K562 (cell line): Measurements from ENCODE around the gene DGAT2L6. TPM values are rescaled to one million over a fixed set of nuclear protein-coding genes. Genes with fewer than 3 reads are reported as not detected.

Source experiments
- ATAC-seq: fragments of 200-7000 bp; cut with Tn5 transposase; 3 replicates; pipeline ENCODE4 v1.9.1; 2020; ENCODE audit warnings: moderate library complexity
- BruUV-seq: library from RNA; stranded (reverse); fragments of 400-500 nt; replicated peaks from 2 replicates; lab custom pipeline; 2021; lab: Mats Ljungman, UMichigan
- CTCF ChIA-PET: fragments of 300-600 bp; formaldehyde crosslinking; extraction: SDS; loops from one replicate; lab custom pipeline; 2021; ENCODE audit warnings: low intra/inter-chr PET ratio; lab: Yijun Ruan, JAX
- POLR2A ChIA-PET: fragments of 300-600, 350-650 bp; sonication (Branson Sonifier 250); formaldehyde crosslinking; extraction: SDS; loops from one replicate; lab custom pipeline; 2021; ENCODE audit warnings: antibody characterized with exemption, inconsistent platforms; lab: Yijun Ruan, JAX
- DNase-seq, 4 experiments: peaks; one replicate each; pipeline versions ENCODE4 v3.0.0 to v3.0.0-alpha.2; 2011 to 2018; ENCODE audit warnings: low spot score in 3 of 4, mixed read lengths in 3 of 4; ENCODE audit errors: extremely low read depth in 1 of 4
- FAIRE-seq: peaks from 2 replicates; lab custom pipeline; 2011; peaks lifted over from hg19 to GRCh38; lab: Jason Lieb, UNC
- H2AFZ ChIP-seq: 2 replicates; pipeline ENCODE4 v1.6.0; 2011; ENCODE audit warnings: low read depth, low read length, control low read depth, inconsistent platforms
- H3K27ac ChIP-seq: fragments of 200-600 bp; 3 replicates; pipeline ENCODE4 v1.8.0; 2011; ENCODE audit warnings: low read depth, mild to moderate bottlenecking, control low read depth, inconsistent platforms, low read length, moderate library complexity, mixed read lengths; ENCODE audit errors: extremely low read depth
- H3K27me3 ChIP-seq, 2 experiments: fragments of 300-600 bp in 1 of 2; 2 replicates in 1 of 2; 3 replicates in 1 of 2; pipeline versions ENCODE4 v1.6.0 to v1.8.0; 2011; ENCODE audit warnings: inconsistent platforms in 2 of 2, low read length in 2 of 2, mild to moderate bottlenecking in 1 of 2, mixed read lengths in 1 of 2, moderate library complexity in 1 of 2; ENCODE audit not compliant: control insufficient read depth in 2 of 2, insufficient read depth in 2 of 2
- H3K36me3 ChIP-seq: fragments of 300-600 bp; 3 replicates; pipeline ENCODE4 v1.8.0; 2011; ENCODE audit warnings: mild to moderate bottlenecking, low read length, inconsistent platforms; ENCODE audit not compliant: control insufficient read depth, insufficient read depth
- H3K4me1 ChIP-seq, 2 experiments: fragments of 200-600 bp in 1 of 2; replicated peaks in 1 of 2; 2 replicates in 1 of 2; 3 replicates in 1 of 2; pipeline versions ENCODE4 v1.5.1 to v1.8.0; 2011; ENCODE audit warnings: inconsistent platforms in 2 of 2, low read length in 2 of 2, mild to moderate bottlenecking in 1 of 2, mixed read lengths in 1 of 2, moderate library complexity in 1 of 2; ENCODE audit not compliant: control insufficient read depth in 2 of 2, insufficient read depth in 2 of 2
- H3K4me2 ChIP-seq: 2 replicates; pipeline ENCODE4 v1.6.1; 2011; ENCODE audit warnings: low read length, control low read depth, inconsistent platforms, mixed read lengths; ENCODE audit not compliant: insufficient read depth
- H3K4me3 ChIP-seq: fragments of 200-600 bp; sonication (generic), shearing (Covaris generic); 2 replicates; pipeline ENCODE4 v1.5.1; 2016; ENCODE audit warnings: control low read depth, inconsistent platforms
- H3K79me2 ChIP-seq: fragments of 200-600 bp; 3 replicates; pipeline ENCODE4 v1.8.0; 2011; ENCODE audit warnings: low read length, inconsistent platforms; ENCODE audit not compliant: control insufficient read depth, insufficient read depth
- H3K9ac ChIP-seq, 2 experiments: 2 replicates each; pipeline versions ENCODE4 v1.6.0 to v1.6.1; 2011; ENCODE audit warnings: low read depth in 2 of 2, low read length in 2 of 2, control low read depth in 1 of 2, inconsistent platforms in 1 of 2, mild to moderate bottlenecking in 1 of 2, mixed read lengths in 1 of 2; ENCODE audit not compliant: insufficient read depth in 1 of 2
- H3K9me1 ChIP-seq: one replicate; pipeline ENCODE4 v1.6.0; 2011; ENCODE audit warnings: inconsistent platforms, mild to moderate bottlenecking, low read length, moderate library complexity; ENCODE audit not compliant: control insufficient read depth, insufficient read depth
- H3K9me3 ChIP-seq: replicated peaks from 2 replicates; pipeline ENCODE4 v1.5.1; 2011; ENCODE audit warnings: low read depth, low read length, inconsistent platforms; ENCODE audit not compliant: control insufficient read depth, insufficient read depth
- H4K20me1 ChIP-seq: replicated peaks from 2 replicates; pipeline ENCODE4 v1.6.1; 2011; ENCODE audit warnings: low read length, inconsistent platforms, mixed read lengths; ENCODE audit not compliant: control insufficient read depth, insufficient read depth
- ATF6 ChIP-seq: sonication (generic); formaldehyde crosslinking; IDR thresholded peaks from 2 replicates; pipeline ENCODE4 v1.4.0; 2020; ENCODE audit warnings: mild to moderate bottlenecking, missing genetic modification reagents
- CAMTA2 ChIP-seq: fragments of 250-450 bp; sonication (Bioruptor Pico); conservative IDR thresholded peaks from 2 replicates; pipeline ENCODE4 v1.5.1; 2022
- CBX1 ChIP-seq: sonication (generic); IDR thresholded peaks from 2 replicates; pipeline ENCODE4 v1.6.1; 2016; ENCODE audit warnings: antibody characterized with exemption, low read depth, mild to moderate bottlenecking
- ETV5 ChIP-seq: sonication (generic); formaldehyde crosslinking; IDR thresholded peaks from 2 replicates; pipeline ENCODE4 v1.4.0; 2020; ENCODE audit warnings: low read depth, mild to moderate bottlenecking, missing genetic modification reagents
- FOXJ3 ChIP-seq: sonication (generic); formaldehyde crosslinking; IDR thresholded peaks from 2 replicates; pipeline ENCODE4 v1.4.0; 2020; ENCODE audit warnings: mild to moderate bottlenecking, missing genetic modification reagents
- MTA2 ChIP-seq: fragments of 450-650 bp; IDR thresholded peaks from 2 replicates; pipeline ENCODE4 v1.6.1; 2016; ENCODE audit warnings: low read depth
- SETDB1 ChIP-seq: IDR thresholded peaks from one replicate; pipeline ENCODE4 v1.6.1; 2012; ENCODE audit warnings: low read length, control low read depth, inconsistent platforms
- SIN3A ChIP-seq, 2 experiments: fragments of 150-350 bp in 1 of 2; IDR thresholded peaks; 2 replicates each; pipeline ENCODE4 v1.6.1; 2011 to 2016; ENCODE audit warnings: borderline replicate concordance in 2 of 2, low read depth in 2 of 2, low read length in 2 of 2, mild to moderate bottlenecking in 2 of 2, moderate library complexity in 2 of 2; ENCODE audit not compliant: control insufficient read depth in 1 of 2
- SRSF3 ChIP-seq: fragments of 200-400 bp; formaldehyde crosslinking; IDR thresholded peaks from 2 replicates; pipeline ENCODE4 v1.6.1; 2016; ENCODE audit warnings: mild to moderate bottlenecking, low read length, moderate library complexity; ENCODE audit not compliant: insufficient read depth
- VEZF1 ChIP-seq: fragments of 200-800 bp; sonication (Bioruptor generic); IDR thresholded peaks from 2 replicates; pipeline ENCODE4 v1.6.1; 2017; ENCODE audit warnings: missing genetic modification characterization, missing compliant biosample characterization
- ZC3H8 ChIP-seq: fragments of 450-650 bp; IDR thresholded peaks from 2 replicates; pipeline ENCODE4 v1.6.1; 2017
- ZFPM2 ChIP-seq: fragments of 250-450 bp; sonication (Bioruptor Pico); IDR thresholded peaks from 2 replicates; pipeline ENCODE4 v1.5.1; 2022; ENCODE audit warnings: mild to moderate bottlenecking
- ZNF395 ChIP-seq: fragments of 200-800 bp; sonication (Bioruptor generic); IDR thresholded peaks from 2 replicates; pipeline ENCODE4 v1.6.1; 2017; ENCODE audit warnings: missing genetic modification characterization, missing compliant biosample characterization
- ZNF609 ChIP-seq: sonication (generic); formaldehyde crosslinking; IDR thresholded peaks from 2 replicates; pipeline ENCODE4 v1.8.1; 2023; ENCODE audit warnings: missing genetic modification reagents, mild to moderate bottlenecking, borderline replicate concordance
- WGBS: fragments of 100-300 bp; shearing (Covaris generic); methylation state at CpG from one replicate; pipeline ENCODE4 v1.1.6; 2016; ENCODE audit warnings: low coverage, mixed read lengths; ENCODE audit not compliant: insufficient coverage; ENCODE audit errors: missing lambda C conversion rate; 5-methylcytosine and 5-hydroxymethylcytosine counted together
- in situ Hi-C: fragments of 300-500 bp; cut with MboI; formaldehyde crosslinking; loops from 4 replicates; pipeline ENCODE4 v1.15.0; 2018; ENCODE audit warnings: inconsistent platforms, mixed read lengths
- intact Hi-C: fragments of 100-400 bp; cut with micrococcal nuclease; formaldehyde crosslinking; loops from 2 replicates; pipeline ENCODE4 v1.14.2; 2022
- polyA plus RNA-seq, 8 experiments: library from polyadenylated mRNA; depleted of rRNA in 4 of 8; stranded (reverse) in 5 of 8; unstranded in 3 of 8; fragments of >200 nt; fragmentation: Nextera tagmentation in 2 of 8; fragmentation: Illumina TruSeq in 1 of 8; extraction: Ambion mirVana in 2 of 8; extraction: Trizol in 1 of 8; gene quantifications; 2 replicates each; pipeline versions ENCODE4 v1.2.1 to v1.2.3, GENCODE V29; 2011 to 2014; ENCODE audit warnings: inconsistent platforms in 1 of 8, missing spikeins in 1 of 8
- total RNA-seq, 7 experiments: library from RNA; depleted of rRNA in 6 of 7; stranded (reverse); fragments of >200 nt in 6 of 7; fragmentation: Illumina TruSeq in 2 of 7; extraction: Trizol in 2 of 7; gene quantifications; 2 replicates each; pipeline versions ENCODE4 v1.2.1 to v1.2.3, GENCODE V29; 2011 to 2021; ENCODE audit warnings: low replicate concordance in 1 of 7

DGAT2L6 gene
- total and polyA plus RNA-seq, 9 of the 15 experiments (the other 6 are each of a cell fraction or from before 2014, with no cell fraction given): not detected

GRCh38 chrX:70138622-70139021 is 38.7 kb upstream of the DGAT2L6 start:
- in situ Hi-C loops (no loop called here), intact Hi-C loops (no loop called here)
- H3K27me3 ChIP-seq: no peaks in the 10 kb centered on the region
- H4K20me1 ChIP-seq: no peaks in the 10 kb centered on the region; the same call in 1 of the 2 replicates
- ChIA-PET CTCF (no interaction called here), POLR2A (no interaction called here)
- 97% methylated on average over 2 of the region's 2 CpGs for WGBS
- H3K4me3 ChIP-seq: no peak overlapping the region
- DNase-seq: no peak
- H2AFZ ChIP-seq: no peak overlapping the region
- no peak for FAIRE-seq
- H3K27ac ChIP-seq: no peak overlapping the region
- H3K9me3 ChIP-seq: no peaks in the 10 kb centered on the region
- H3K4me2 ChIP-seq: no peak overlapping the region
- BruUV-seq: no TSS peak
- no peak for ATAC-seq
- H3K36me3 ChIP-seq: peaks cover 39% of the 10 kb centered on the region
- H3K79me2 ChIP-seq: peaks cover 21% of the 10 kb centered on the region
- H3K4me1 ChIP-seq: peaks cover 0 to 8% of the 10 kb centered on the region in 2 experiments; a peak in 2 of 5 replicates
- H3K9me1 ChIP-seq: peaks cover 2% of the 10 kb centered on the region
- H3K9ac ChIP-seq: no peak overlapping the region
- TF ChIP-seq ATF6 (no peak), FOXJ3 (no peak), ZFPM2 (CRISPR knock-in tag) (no peak), CAMTA2 (CRISPR knock-in tag) (no peak), MTA2 (no peak), SETDB1 (no peak), VEZF1 (no peak), SIN3A (IDR thresholded peaks at IDR 0.05; ENCODE audit: borderline replicate concordance in 2 of 2, control insufficient read depth in 1 of 2, low read depth in 2 of 2, low read length in 2 of 2) (no peak), ETV5 (CRISPR knock-in tag) (no peak), ZNF395 (no peak), SRSF3 (no peak), ZNF609 (no peak), ZC3H8 (no peak), CBX1 (no peak)
